ENCODE measurements around the gene HAUS7. TPM values are rescaled to one million over a fixed set of nuclear protein-coding genes. Genes with fewer than 3 reads are reported as not detected.

HAUS7 gene
- total RNA-seq, 2 experiments from 2014 or later, result 24.4 to 25.6 TPM

DNA sequence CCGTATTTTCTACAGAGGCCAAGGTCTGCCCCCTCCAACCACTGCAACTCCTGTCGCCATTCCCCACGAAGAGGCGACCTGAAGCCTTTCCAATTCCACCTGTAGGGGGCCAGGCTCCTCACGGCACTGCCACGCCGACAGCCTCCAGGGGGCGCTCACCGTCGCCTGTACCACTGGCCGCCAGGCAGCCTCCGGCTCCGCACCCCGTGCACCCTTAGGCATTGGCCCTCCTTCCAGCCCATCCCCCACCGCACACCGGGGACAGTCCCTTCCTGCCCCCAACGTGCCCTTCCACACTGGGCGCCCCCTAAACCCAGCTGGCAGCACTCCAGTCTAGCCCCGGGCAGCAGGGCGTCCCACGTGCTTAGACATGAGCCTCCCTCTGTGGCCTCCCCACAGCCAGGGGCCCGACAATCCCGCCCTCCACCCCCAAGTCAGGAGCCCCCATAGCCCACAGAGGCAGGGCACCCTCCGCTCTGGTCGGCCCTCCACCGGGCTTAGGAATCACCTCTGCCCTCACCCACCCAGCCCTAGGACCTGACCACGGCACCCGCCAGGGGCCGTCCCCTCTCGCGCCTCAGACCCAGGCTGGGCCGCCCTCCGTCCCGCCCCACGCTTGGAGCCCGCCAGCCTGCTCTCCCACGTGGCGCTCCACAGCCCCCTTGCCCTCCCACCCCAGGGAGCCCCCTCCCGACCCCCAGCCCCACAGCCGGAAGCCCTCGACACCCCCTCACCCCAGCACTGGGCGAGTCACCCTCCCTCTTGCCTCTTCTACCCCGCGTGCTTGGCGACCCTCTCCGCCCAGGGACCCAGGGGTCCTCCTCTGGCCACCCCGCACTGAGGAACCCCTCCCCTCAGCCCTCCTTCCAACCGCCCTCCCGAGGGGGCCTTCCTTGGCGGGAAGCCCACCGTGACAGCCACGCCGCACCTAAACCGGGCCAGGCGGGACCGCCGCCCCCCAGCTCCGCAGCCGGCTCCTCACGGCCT, 69.9 kb downstream of the HAUS7 start:
- DNase-seq (peak; percentile 13 to 74 (median 36)), ATAC-seq (ENCODE audit: poor library complexity) (peak; percentile 54)
- Histone ChIP-seq H3K4me1 (ENCODE audit: insufficient read depth, low read length) (peaks cover 7% of the 10 kb centered on the region), H3K27me3 (ENCODE audit: control insufficient read depth in 1 of 2, insufficient read depth in 2 of 2, low read length in 2 of 2) (no peaks in the 10 kb centered on the region), H3K27ac (ENCODE audit: low read depth in 1 of 2, low read length in 2 of 2) (no peak overlapping the region), H3K9me3 (ENCODE audit: control insufficient read depth in 1 of 2, insufficient read depth in 1 of 2, low read length in 2 of 2) (no peaks in the 10 kb centered on the region), H3K36me3 (ENCODE audit: insufficient read depth, low read length) (no peaks in the 10 kb centered on the region), H3K4me3 (ENCODE audit: low read length) (no peak overlapping the region)
- H3K27me3 Mint-ChIP-seq, result no peaks in the 10 kb centered on the region
- no peaks in the 10 kb centered on the region for H3K9me3 Mint-ChIP-seq
- H3K4me3 Mint-ChIP-seq, result no peak overlapping the region
- TF ChIP-seq, protein P1, sequence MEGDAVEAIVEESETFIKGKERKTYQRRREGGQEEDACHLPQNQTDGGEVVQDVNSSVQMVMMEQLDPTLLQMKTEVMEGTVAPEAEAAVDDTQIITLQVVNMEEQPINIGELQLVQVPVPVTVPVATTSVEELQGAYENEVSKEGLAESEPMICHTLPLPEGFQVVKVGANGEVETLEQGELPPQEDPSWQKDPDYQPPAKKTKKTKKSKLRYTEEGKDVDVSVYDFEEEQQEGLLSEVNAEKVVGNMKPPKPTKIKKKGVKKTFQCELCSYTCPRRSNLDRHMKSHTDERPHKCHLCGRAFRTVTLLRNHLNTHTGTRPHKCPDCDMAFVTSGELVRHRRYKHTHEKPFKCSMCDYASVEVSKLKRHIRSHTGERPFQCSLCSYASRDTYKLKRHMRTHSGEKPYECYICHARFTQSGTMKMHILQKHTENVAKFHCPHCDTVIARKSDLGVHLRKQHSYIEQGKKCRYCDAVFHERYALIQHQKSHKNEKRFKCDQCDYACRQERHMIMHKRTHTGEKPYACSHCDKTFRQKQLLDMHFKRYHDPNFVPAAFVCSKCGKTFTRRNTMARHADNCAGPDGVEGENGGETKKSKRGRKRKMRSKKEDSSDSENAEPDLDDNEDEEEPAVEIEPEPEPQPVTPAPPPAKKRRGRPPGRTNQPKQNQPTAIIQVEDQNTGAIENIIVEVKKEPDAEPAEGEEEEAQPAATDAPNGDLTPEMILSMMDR (IDR thresholded peaks at IDR 0.05), result peak; percentile 39
- H3K27ac Mint-ChIP-seq, result no peak overlapping the region
- ChIA-PET POLR2A (no interaction called here), CTCF (no interaction called here)
- intact Hi-C loops (cut with DNase I, micrococcal nuclease), result no loop called here
- H3K4me1 Mint-ChIP-seq (ENCODE audit: low read depth), result no peaks in the 10 kb centered on the region
- no peaks in the 10 kb centered on the region for H3K36me3 Mint-ChIP-seq (ENCODE audit: low read depth)

DNA sequence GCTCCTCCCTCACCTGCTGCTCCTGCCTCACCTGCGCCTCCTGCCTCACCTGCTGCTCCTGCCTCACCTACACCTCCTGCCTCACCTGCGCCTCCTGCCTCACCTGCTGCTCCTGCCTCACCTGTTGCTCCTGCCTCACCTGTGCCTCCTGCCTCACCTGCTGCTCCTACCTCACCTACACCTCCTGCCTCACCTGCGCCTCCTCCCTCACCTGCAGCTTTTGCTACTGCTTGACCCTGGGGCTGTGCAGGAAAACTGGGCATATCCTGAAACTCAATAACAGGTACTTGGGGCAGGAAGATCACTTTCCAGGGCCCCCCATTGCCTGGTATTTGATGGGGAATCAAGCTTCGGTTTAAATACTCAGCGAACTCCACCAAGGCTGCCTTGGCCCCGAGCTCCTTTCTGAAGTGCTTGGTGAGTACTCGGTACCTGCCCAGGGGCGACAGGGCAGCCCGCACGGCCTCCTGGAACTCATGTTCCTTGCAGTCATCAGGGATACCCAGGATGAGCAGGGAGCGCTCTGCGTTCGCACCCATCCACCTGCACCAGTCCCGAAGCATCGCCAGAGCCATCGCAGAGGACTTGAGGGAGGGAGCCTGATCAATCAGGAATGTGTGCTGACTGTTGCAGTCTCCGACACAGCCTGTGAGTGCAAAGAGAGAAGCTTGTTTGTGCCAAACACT, 72.0 kb downstream of the HAUS7 start:
- H3K4me3 ChIP-seq (ENCODE audit: low read length), result no peak overlapping the region
- H3K4me1 Mint-ChIP-seq (ENCODE audit: low read depth), result no peaks in the 10 kb centered on the region
- H3K4me3 Mint-ChIP-seq, result no peak overlapping the region
- H3K27ac ChIP-seq (ENCODE audit: low read depth in 1 of 2, low read length in 2 of 2), result no peak overlapping the region
- DNase-seq (no peak), ATAC-seq (ENCODE audit: poor library complexity) (no peak)
- ChIA-PET CTCF (no interaction called here), POLR2A (no interaction called here)
- no peaks in the 10 kb centered on the region for H3K9me3 Mint-ChIP-seq
- H3K9me3 ChIP-seq (ENCODE audit: control insufficient read depth in 1 of 2, insufficient read depth in 1 of 2, low read length in 2 of 2), result no peaks in the 10 kb centered on the region
- TF ChIP-seq, protein P1 (IDR thresholded peaks at IDR 0.05), result no peak
- no peaks in the 10 kb centered on the region for H3K36me3 ChIP-seq (ENCODE audit: insufficient read depth, low read length)
- H3K36me3 Mint-ChIP-seq (ENCODE audit: low read depth), result no peaks in the 10 kb centered on the region
- no peak overlapping the region for H3K27ac Mint-ChIP-seq
- H3K27me3 Mint-ChIP-seq, result no peaks in the 10 kb centered on the region
- peaks cover 7% of the 10 kb centered on the region for H3K4me1 ChIP-seq (ENCODE audit: insufficient read depth, low read length)
- intact Hi-C loops (cut with DNase I, micrococcal nuclease), result no loop called here
- no peaks in the 10 kb centered on the region for H3K27me3 ChIP-seq (ENCODE audit: control insufficient read depth in 1 of 2, insufficient read depth in 2 of 2, low read length in 2 of 2)

Other genes starting within 250 kb of the HAUS7 start
- not detected for gene PNMA6F, start 148.8 kb downstream of the HAUS7 start, total RNA-seq
- 10 to 100 TPM; 10.5 to 11.3 TPM for gene ZNF275, start 136.4 kb downstream of the HAUS7 start, total RNA-seq
- gene PNMA6E, start 69.2 kb downstream of the HAUS7 start, total RNA-seq, result not detected
- under 1 TPM; 0.08 to 0.11 TPM for gene ZFP92, start 59.1 kb downstream of the HAUS7 start, total RNA-seq
- gene TREX2, start 24.5 kb downstream of the HAUS7 start, total RNA-seq, result 1 to 10 TPM; 1.1 to 1.4 TPM
- not detected for gene BGN, start 24.4 kb upstream of the HAUS7 start, total RNA-seq
- not detected for gene ATP2B3, start 47.1 kb upstream of the HAUS7 start, total RNA-seq
- 10 to 100 TPM; 13.9 to 14.1 TPM for gene CCNQ, start 128.6 kb upstream of the HAUS7 start, total RNA-seq
- gene DUSP9, start 176.6 kb upstream of the HAUS7 start, total RNA-seq, result not detected
- gene PNCK, start 203.2 kb upstream of the HAUS7 start, total RNA-seq, result 1 to 10 TPM in 1 of 2 experiments, under 1 TPM in 1; 0.70 to 1.0 TPM
- gene SLC6A8, start 217.3 kb upstream of the HAUS7 start, total RNA-seq, result under 1 TPM; 0.42 to 0.71 TPM